ENCODE results near the gene ADH6.

Gene ADH6

GRCh38 chr4:99219072-99219471 is at the start of gene ADH6:
TSS of gene ADH6 (minus strand) at chr4:99219246. CDS start at chr4:99219152, 94 bp downstream.
- no peak for TF ChIP-seq CTCF (IDR thresholded peaks at IDR 0.05)

GRCh38 chr4:99264927-99265326 is 45.9 kb upstream of the ADH6 start:
- TF ChIP-seq CTCF (IDR thresholded peaks at IDR 0.05) = no peak

GRCh38 chr4:99252746-99253145 is 33.7 kb upstream of the ADH6 start:
- TF ChIP-seq CTCF (IDR thresholded peaks at IDR 0.05) = no peak

GRCh38 chr4:99248714-99249113 is 29.7 kb upstream of the ADH6 start:
- TF ChIP-seq CTCF (IDR thresholded peaks at IDR 0.05) = no peak

GRCh38 chr4:99235955-99236354 is 16.9 kb upstream of the ADH6 start:
- TF ChIP-seq CTCF (IDR thresholded peaks at IDR 0.05) = no peak

GRCh38 chr4:99234331-99235010 is 15.4 kb upstream of the ADH6 start:
- no peak for TF ChIP-seq CTCF (IDR thresholded peaks at IDR 0.05)

GRCh38 chr4:99221980-99222379 is 2.9 kb upstream of the ADH6 start:
- TF ChIP-seq CTCF (IDR thresholded peaks at IDR 0.05) = no peak

- no peak for TF ChIP-seq CTCF (IDR thresholded peaks at IDR 0.05)
Measured at GRCh38 chr4:99219479-99219878, 433 bp upstream of the ADH6 start.
